GM18870 (cell line): ENCODE measurements around the gene SEMA3G.

Experiments
- ATAC-seq: cut with Tn5 transposase; IDR thresholded peaks from one replicate; pipeline ENCODE4 v1.9.1; 2021; ENCODE audit warnings: moderate library complexity; ENCODE audit not compliant: unreplicated experiment

Gene SEMA3G

GRCh38 chr3:52423173-52423572, 21.7 kb downstream of the SEMA3G start:
- no peak for ATAC-seq

- no peak for ATAC-seq
Measured at GRCh38 chr3:52422669-52423068, 22.2 kb downstream of the SEMA3G start.

- no peak for ATAC-seq
Measured at GRCh38 chr3:52420388-52420787, 24.5 kb downstream of the SEMA3G start.

GRCh38 chr3:52415800-52416199, 29.1 kb downstream of the SEMA3G start:
- ATAC-seq: no peak

GRCh38 chr3:52408466-52408865, 36.4 kb downstream of the SEMA3G start:
- ATAC-seq: no peak

- no peak for ATAC-seq
Measured at GRCh38 chr3:52407779-52408178, 37.1 kb downstream of the SEMA3G start.

GRCh38 chr3:52406791-52407510, 38.0 kb downstream of the SEMA3G start:
- no peak for ATAC-seq

GRCh38 chr3:52406231-52406661, 38.7 kb downstream of the SEMA3G start:
- ATAC-seq: no peak

GRCh38 chr3:52405601-52406110, 39.2 kb downstream of the SEMA3G start:
- no peak for ATAC-seq

GRCh38 chr3:52405066-52405465, 39.8 kb downstream of the SEMA3G start:
- no peak for ATAC-seq

GRCh38 chr3:52404391-52404790, 40.5 kb downstream of the SEMA3G start:
- no peak for ATAC-seq

- no peak for ATAC-seq
Measured at GRCh38 chr3:52403955-52404354, 40.9 kb downstream of the SEMA3G start.

- ATAC-seq: no peak
Measured at GRCh38 chr3:52403271-52403841, 41.5 kb downstream of the SEMA3G start.

- ATAC-seq: no peak
Measured at GRCh38 chr3:52402706-52403270, 42.1 kb downstream of the SEMA3G start.

- ATAC-seq: no peak
Measured at GRCh38 chr3:52402101-52402521, 42.8 kb downstream of the SEMA3G start.

- no peak for ATAC-seq
Measured at GRCh38 chr3:52401551-52401950, 43.4 kb downstream of the SEMA3G start.

GRCh38 chr3:52401021-52401420, 43.9 kb downstream of the SEMA3G start:
- no peak for ATAC-seq

- ATAC-seq: no peak
Measured at GRCh38 chr3:52400275-52400793, 44.6 kb downstream of the SEMA3G start.

GRCh38 chr3:52399593-52399992, 45.3 kb downstream of the SEMA3G start:
- no peak for ATAC-seq

GRCh38 chr3:52399131-52399530, 45.8 kb downstream of the SEMA3G start:
- ATAC-seq: no peak

- ATAC-seq: no peak
Measured at GRCh38 chr3:52398670-52399081, 46.2 kb downstream of the SEMA3G start.
